GM12878 (cell line): ENCODE results near the gene SOBP. TPM values are rescaled to one million over a fixed set of nuclear protein-coding genes. Genes with fewer than 3 reads are reported as not detected.

Experiments
- ATAC-seq: fragments of 200-7000 bp; cut with Tn5 transposase; 3 replicates; pipeline ENCODE4 v1.9.1; 2020; ENCODE audit warnings: mild to moderate bottlenecking, moderate library complexity
- BruUV-seq: library from RNA; stranded (reverse); fragments of 400-500 nt; replicated peaks from 2 replicates; lab custom pipeline; 2021; lab: Mats Ljungman, UMichigan
- CTCF ChIA-PET: fragments of 300-600 bp; sonication (Branson Sonifier 250); formaldehyde crosslinking; extraction: SDS; loops from one replicate; lab custom pipeline; 2021; ENCODE audit warnings: inconsistent platforms; lab: Yijun Ruan, JAX
- POLR2A ChIA-PET: fragments of 350-600 bp; formaldehyde crosslinking; extraction: SDS; loops from one replicate; lab custom pipeline; 2021; ENCODE audit warnings: inconsistent platforms; lab: Charles Lee
- RAD21 ChIA-PET: fragments of 300-600 bp; sonication (Branson Sonifier 250); formaldehyde crosslinking; loops from one replicate; lab custom pipeline; 2023; ENCODE audit warnings: antibody characterized with exemption; ENCODE audit not compliant: unreplicated experiment; lab: Charles Lee
- SMC1A ChIA-PET: fragments of 300-600 bp; sonication (Branson Sonifier 250); formaldehyde crosslinking; loops from one replicate; lab custom pipeline; 2023; ENCODE audit not compliant: unreplicated experiment, uncharacterized antibody; lab: Charles Lee
- DNase-seq: peaks from one replicate; pipeline ENCODE4 v3.0.0-alpha.2; 2011; ENCODE audit warnings: low read depth, low spot score
- FAIRE-seq: peaks from 3 replicates; lab custom pipeline; 2011; peaks lifted over from hg19 to GRCh38; lab: Jason Lieb, UNC
- H2AFZ ChIP-seq: 2 replicates; pipeline ENCODE4 v1.6.0; 2011; ENCODE audit warnings: low read depth, low read length, control low read depth; ENCODE audit not compliant: control insufficient read depth
- H3K27ac ChIP-seq: 2 replicates; pipeline ENCODE4 v1.5.1; 2011; ENCODE audit warnings: control low read depth; ENCODE audit not compliant: control insufficient read depth, insufficient read depth
- H3K27me3 ChIP-seq, 2 experiments: replicated peaks in 1 of 2; 2 replicates each; pipeline versions ENCODE4 v1.6.0 to v1.6.1; 2011; ENCODE audit warnings: low read length in 1 of 2; ENCODE audit not compliant: control insufficient read depth in 2 of 2, insufficient read depth in 2 of 2
- H3K36me3 ChIP-seq, 2 experiments: 2 replicates each; pipeline ENCODE4 v1.5.1; 2011; ENCODE audit warnings: low read length in 1 of 2; ENCODE audit not compliant: control insufficient read depth in 2 of 2, insufficient read depth in 2 of 2
- H3K4me1 ChIP-seq: 2 replicates; pipeline ENCODE4 v1.6.1; 2011; ENCODE audit warnings: mild to moderate bottlenecking, low read length, moderate library complexity, mixed read lengths; ENCODE audit not compliant: control insufficient read depth, insufficient read depth
- H3K4me2 ChIP-seq: 2 replicates; pipeline ENCODE4 v1.6.0; 2011; ENCODE audit warnings: control low read depth; ENCODE audit not compliant: control insufficient read depth, insufficient read depth
- H3K4me3 ChIP-seq: fragments of 200-600 bp; sonication (generic); 2 replicates; pipeline ENCODE4 v1.5.1; 2016
- H3K79me2 ChIP-seq: 2 replicates; pipeline ENCODE4 v1.6.0; 2011; ENCODE audit warnings: low read length; ENCODE audit not compliant: control insufficient read depth, insufficient read depth
- H3K9ac ChIP-seq: 2 replicates; pipeline ENCODE4 v1.8.0; 2011; ENCODE audit warnings: low read length, control low read depth, mixed read lengths; ENCODE audit not compliant: control insufficient read depth, insufficient read depth
- H3K9me3 ChIP-seq: replicated peaks from 3 replicates; pipeline ENCODE4 v1.5.1; 2011; ENCODE audit warnings: mild to moderate bottlenecking, low read length; ENCODE audit not compliant: control insufficient read depth, insufficient read depth
- H4K20me1 ChIP-seq: 2 replicates; pipeline ENCODE4 v1.6.0; 2011; ENCODE audit not compliant: control insufficient read depth, insufficient read depth
- BACH1 ChIP-seq: fragments of 450-650 bp; IDR thresholded peaks from 2 replicates; pipeline ENCODE4 v1.6.1; 2017; ENCODE audit warnings: mild to moderate bottlenecking, borderline replicate concordance
- DPF2 ChIP-seq: fragments of 450-650 bp; IDR thresholded peaks from 2 replicates; pipeline ENCODE4 v1.6.1; 2017; ENCODE audit warnings: mild to moderate bottlenecking
- NR2C1 ChIP-seq: fragments of 450-650 bp; IDR thresholded peaks from 2 replicates; pipeline ENCODE4 v1.6.1; 2017; ENCODE audit warnings: antibody characterized with exemption, mild to moderate bottlenecking, moderate library complexity
- POLR2A ChIP-seq: IDR thresholded peaks from 2 replicates; pipeline ENCODE4 v1.6.1; 2011; ENCODE audit warnings: low read depth, mild to moderate bottlenecking, low read length
- POLR2AphosphoS5 ChIP-seq: IDR thresholded peaks from 2 replicates; pipeline ENCODE4 v1.6.1; 2011; ENCODE audit warnings: mild to moderate bottlenecking, low read length, inconsistent platforms
- RBBP5 ChIP-seq: fragments of 200-600 bp; sonication (generic); conservative IDR thresholded peaks from 2 replicates; pipeline ENCODE4 v1.6.1; 2016
- RFX5 ChIP-seq: IDR thresholded peaks from 2 replicates; pipeline ENCODE4 v1.6.1; 2011; ENCODE audit warnings: low read depth, low read length, improper control_type of control experiment
- ZSCAN29 ChIP-seq: fragments of 450-650 bp; IDR thresholded peaks from 2 replicates; pipeline ENCODE4 v1.6.1; 2017; ENCODE audit warnings: mild to moderate bottlenecking, moderate library complexity
- WGBS: methylation state at CpG from one replicate; pipeline ENCODE4 v1.1.6; 2016; ENCODE audit warnings: low lambda C conversion rate; ENCODE audit not compliant: insufficient replicate concordance, insufficient coverage; ENCODE audit errors: missing lambda C conversion rate; 5-methylcytosine and 5-hydroxymethylcytosine counted together
- in situ Hi-C: fragments of 300-500 bp; cut with MboI; formaldehyde crosslinking; loops from 9 replicates; pipeline ENCODE4 v1.14.3; 2018; ENCODE audit warnings: mixed read lengths
- intact Hi-C: fragments of 100-400 bp; cut with micrococcal nuclease; formaldehyde crosslinking; loops from one replicate; pipeline ENCODE4 v1.14.2; 2022; ENCODE audit not compliant: unreplicated experiment
- polyA plus RNA-seq, 11 experiments: library from polyadenylated mRNA; depleted of rRNA in 4 of 11; unstranded in 6 of 11; stranded (reverse) in 5 of 11; fragments of >200 nt; fragmentation: Nextera tagmentation in 4 of 11; fragmentation: Illumina TruSeq in 1 of 11; extraction: Ambion mirVana in 4 of 11; extraction: Trizol in 1 of 11; gene quantifications; 1 replicate in 1 of 11; 2 replicates in 10 of 11; pipeline versions ENCODE4 v1.2.1 to v1.2.3, GENCODE V29; 2011 to 2016; ENCODE audit warnings: inconsistent platforms in 2 of 11, missing spikeins in 2 of 11, low read depth in 1 of 11
- total RNA-seq, 4 experiments: library from RNA; depleted of rRNA in 3 of 4; stranded (reverse); fragments of >200 nt in 3 of 4; fragmentation: Illumina TruSeq in 1 of 4; extraction: Trizol in 1 of 4; gene quantifications; 2 replicates each; pipeline versions ENCODE4 v1.2.1 to v1.2.3, GENCODE V29; 2013 to 2021
- TF ChIP-seq, protein P1 (sequence below): fragments of 450-650 bp; IDR thresholded peaks from 2 replicates; pipeline ENCODE4 v1.6.1; 2017; ENCODE audit warnings: mild to moderate bottlenecking, low read depth, inconsistent platforms; ENCODE audit not compliant: poor library complexity, severe bottlenecking
- TF ChIP-seq, protein P2 (sequence below): fragments of 450-650 bp; IDR thresholded peaks from 2 replicates; pipeline ENCODE4 v1.6.1; 2016; ENCODE audit warnings: mild to moderate bottlenecking, moderate library complexity, borderline replicate concordance
- TF ChIP-seq, protein P3 (sequence below): IDR thresholded peaks from 2 replicates; pipeline ENCODE4 v1.6.1; 2012; ENCODE audit warnings: improper control_type of control experiment, low read depth, low read length; ENCODE audit not compliant: insufficient replicate concordance

The SOBP gene
- total and polyA plus RNA-seq, 10 of the 15 experiments (the other 5 are each of a cell fraction or from before 2014, with no cell fraction given) = 0.49 to 1.9 (median 0.78) TPM

DNA sequence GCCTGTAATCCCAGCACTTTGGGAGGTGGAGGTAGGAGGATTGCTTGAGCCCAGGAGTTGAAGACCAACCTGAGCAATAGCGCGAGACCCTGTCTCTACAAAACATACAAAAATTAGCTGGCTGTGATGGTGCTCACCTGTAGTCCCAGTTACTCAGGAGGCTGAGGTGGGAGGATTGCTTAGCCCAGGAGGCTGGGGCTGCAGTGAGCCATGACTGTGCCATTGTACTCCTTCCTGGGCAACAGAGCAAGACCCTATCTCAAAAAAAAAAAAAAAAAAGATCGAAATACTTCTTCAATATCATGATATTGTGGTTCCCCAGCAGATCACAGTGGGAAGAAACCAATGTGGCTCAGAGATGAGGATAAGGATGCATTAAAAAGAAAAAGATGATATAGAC, 47.6 kb downstream of the SOBP start (continued):
- TF ChIP-seq POLR2AphosphoS5 (no peak), POLR2A (no peak)
- TF ChIP-seq, protein P1, sequence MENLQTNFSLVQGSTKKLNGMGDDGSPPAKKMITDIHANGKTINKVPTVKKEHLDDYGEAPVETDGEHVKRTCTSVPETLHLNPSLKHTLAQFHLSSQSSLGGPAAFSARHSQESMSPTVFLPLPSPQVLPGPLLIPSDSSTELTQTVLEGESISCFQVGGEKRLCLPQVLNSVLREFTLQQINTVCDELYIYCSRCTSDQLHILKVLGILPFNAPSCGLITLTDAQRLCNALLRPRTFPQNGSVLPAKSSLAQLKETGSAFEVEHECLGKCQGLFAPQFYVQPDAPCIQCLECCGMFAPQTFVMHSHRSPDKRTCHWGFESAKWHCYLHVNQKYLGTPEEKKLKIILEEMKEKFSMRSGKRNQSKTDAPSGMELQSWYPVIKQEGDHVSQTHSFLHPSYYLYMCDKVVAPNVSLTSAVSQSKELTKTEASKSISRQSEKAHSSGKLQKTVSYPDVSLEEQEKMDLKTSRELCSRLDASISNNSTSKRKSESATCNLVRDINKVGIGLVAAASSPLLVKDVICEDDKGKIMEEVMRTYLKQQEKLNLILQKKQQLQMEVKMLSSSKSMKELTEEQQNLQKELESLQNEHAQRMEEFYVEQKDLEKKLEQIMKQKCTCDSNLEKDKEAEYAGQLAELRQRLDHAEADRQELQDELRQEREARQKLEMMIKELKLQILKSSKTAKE = no peak
- TF ChIP-seq, protein P2, sequence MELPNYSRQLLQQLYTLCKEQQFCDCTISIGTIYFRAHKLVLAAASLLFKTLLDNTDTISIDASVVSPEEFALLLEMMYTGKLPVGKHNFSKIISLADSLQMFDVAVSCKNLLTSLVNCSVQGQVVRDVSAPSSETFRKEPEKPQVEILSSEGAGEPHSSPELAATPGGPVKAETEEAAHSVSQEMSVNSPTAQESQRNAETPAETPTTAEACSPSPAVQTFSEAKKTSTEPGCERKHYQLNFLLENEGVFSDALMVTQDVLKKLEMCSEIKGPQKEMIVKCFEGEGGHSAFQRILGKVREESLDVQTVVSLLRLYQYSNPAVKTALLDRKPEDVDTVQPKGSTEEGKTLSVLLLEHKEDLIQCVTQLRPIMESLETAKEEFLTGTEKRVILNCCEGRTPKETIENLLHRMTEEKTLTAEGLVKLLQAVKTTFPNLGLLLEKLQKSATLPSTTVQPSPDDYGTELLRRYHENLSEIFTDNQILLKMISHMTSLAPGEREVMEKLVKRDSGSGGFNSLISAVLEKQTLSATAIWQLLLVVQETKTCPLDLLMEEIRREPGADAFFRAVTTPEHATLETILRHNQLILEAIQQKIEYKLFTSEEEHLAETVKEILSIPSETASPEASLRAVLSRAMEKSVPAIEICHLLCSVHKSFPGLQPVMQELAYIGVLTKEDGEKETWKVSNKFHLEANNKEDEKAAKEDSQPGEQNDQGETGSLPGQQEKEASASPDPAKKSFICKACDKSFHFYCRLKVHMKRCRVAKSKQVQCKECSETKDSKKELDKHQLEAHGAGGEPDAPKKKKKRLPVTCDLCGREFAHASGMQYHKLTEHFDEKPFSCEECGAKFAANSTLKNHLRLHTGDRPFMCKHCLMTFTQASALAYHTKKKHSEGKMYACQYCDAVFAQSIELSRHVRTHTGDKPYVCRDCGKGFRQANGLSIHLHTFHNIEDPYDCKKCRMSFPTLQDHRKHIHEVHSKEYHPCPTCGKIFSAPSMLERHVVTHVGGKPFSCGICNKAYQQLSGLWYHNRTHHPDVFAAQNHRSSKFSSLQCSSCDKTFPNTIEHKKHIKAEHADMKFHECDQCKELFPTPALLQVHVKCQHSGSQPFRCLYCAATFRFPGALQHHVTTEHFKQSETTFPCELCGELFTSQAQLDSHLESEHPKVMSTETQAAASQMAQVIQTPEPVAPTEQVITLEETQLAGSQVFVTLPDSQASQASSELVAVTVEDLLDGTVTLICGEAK = no peak
- TF ChIP-seq, all 136 proteins: peak for 0

DNA sequence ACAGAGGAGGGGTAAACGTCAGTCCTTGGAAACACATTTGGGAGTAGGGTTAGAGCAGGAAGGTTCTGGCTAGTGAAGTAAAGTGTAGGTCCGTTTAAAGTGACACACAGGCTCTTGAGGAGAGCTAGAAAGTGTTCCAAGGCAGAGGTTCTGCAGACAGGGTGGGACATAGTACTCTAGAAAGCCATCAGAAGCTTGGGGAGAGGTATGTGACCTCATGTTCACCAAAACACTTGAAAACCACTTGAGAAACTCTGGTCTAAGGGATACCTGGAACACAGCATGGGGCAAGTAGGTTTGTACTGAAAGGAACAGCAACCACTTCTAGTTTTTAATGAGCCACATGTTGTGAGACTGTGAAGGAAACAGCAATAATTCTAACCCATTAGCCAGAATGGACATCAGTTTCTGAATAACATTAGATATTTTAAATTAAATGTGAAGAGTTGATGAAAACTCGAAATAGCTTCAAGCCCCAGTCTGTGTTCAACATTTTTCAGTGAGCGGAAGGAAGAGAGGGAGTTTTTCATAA, 49.0 kb downstream of the SOBP start:
- FAIRE-seq (no peak), ATAC-seq (no peak), DNase-seq (no peak)
- intact Hi-C loops = loop anchor here (5.0 kb wide), 1 partner anchor 118 kb away; no protein-coding TSS in a partner anchor
- WGBS = 25% methylated on average over 4 of the region's 4 CpGs
- Histone ChIP-seq H3K36me3 (no peaks in the 10 kb centered on the region), H3K4me2 (no peak overlapping the region), H3K4me1 (no peaks in the 10 kb centered on the region), H3K79me2 (no peaks in the 10 kb centered on the region), H3K27ac (no peak overlapping the region), H3K27me3 (peaks cover 0 to 5% of the 10 kb centered on the region in 2 experiments; a peak in 2 of 4 replicates), H3K9me3 (no peaks in the 10 kb centered on the region), H2AFZ (no peak overlapping the region), H3K9ac (no peak overlapping the region), H4K20me1 (no peaks in the 10 kb centered on the region), H3K4me3 (no peak overlapping the region)
- in situ Hi-C loops = no loop called here
- RAD21 ChIA-PET = no interaction called here
- no TSS peak for BruUV-seq
- CTCF ChIA-PET = interaction anchor here (0.9 kb wide), 2 partner anchors 10 to 101 kb away, joined by 3 read pairs; no protein-coding TSS in a partner anchor
- POLR2A ChIA-PET = no interaction called here
- SMC1A ChIA-PET = interaction anchor here (1.0 kb wide), 1 partner anchor 11 kb away, joined by 5 read pairs; no protein-coding TSS in a partner anchor
- TF ChIP-seq DPF2 (no peak), RFX5 (no peak), NR2C1 (no peak), BACH1 (no peak), RBBP5 (no peak), ZSCAN29 (no peak)
- TF ChIP-seq, protein P3, sequence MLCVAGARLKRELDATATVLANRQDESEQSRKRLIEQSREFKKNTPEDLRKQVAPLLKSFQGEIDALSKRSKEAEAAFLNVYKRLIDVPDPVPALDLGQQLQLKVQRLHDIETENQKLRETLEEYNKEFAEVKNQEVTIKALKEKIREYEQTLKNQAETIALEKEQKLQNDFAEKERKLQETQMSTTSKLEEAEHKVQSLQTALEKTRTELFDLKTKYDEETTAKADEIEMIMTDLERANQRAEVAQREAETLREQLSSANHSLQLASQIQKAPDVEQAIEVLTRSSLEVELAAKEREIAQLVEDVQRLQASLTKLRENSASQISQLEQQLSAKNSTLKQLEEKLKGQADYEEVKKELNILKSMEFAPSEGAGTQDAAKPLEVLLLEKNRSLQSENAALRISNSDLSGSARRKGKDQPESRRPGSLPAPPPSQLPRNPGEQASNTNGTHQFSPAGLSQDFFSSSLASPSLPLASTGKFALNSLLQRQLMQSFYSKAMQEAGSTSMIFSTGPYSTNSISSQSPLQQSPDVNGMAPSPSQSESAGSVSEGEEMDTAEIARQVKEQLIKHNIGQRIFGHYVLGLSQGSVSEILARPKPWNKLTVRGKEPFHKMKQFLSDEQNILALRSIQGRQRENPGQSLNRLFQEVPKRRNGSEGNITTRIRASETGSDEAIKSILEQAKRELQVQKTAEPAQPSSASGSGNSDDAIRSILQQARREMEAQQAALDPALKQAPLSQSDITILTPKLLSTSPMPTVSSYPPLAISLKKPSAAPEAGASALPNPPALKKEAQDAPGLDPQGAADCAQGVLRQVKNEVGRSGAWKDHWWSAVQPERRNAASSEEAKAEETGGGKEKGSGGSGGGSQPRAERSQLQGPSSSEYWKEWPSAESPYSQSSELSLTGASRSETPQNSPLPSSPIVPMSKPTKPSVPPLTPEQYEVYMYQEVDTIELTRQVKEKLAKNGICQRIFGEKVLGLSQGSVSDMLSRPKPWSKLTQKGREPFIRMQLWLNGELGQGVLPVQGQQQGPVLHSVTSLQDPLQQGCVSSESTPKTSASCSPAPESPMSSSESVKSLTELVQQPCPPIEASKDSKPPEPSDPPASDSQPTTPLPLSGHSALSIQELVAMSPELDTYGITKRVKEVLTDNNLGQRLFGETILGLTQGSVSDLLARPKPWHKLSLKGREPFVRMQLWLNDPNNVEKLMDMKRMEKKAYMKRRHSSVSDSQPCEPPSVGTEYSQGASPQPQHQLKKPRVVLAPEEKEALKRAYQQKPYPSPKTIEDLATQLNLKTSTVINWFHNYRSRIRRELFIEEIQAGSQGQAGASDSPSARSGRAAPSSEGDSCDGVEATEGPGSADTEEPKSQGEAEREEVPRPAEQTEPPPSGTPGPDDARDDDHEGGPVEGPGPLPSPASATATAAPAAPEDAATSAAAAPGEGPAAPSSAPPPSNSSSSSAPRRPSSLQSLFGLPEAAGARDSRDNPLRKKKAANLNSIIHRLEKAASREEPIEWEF = no peak
